H1 (cell line): ENCODE results near the gene AQP4. TPM values are rescaled to one million over a fixed set of nuclear protein-coding genes. Genes with fewer than 3 reads are reported as not detected.

ENCODE experiments used
- CTCF ChIA-PET: fragments of 300-600 bp; sonication (Branson Sonifier 250); formaldehyde crosslinking; loops from one replicate; lab custom pipeline; 2021; ENCODE audit not compliant: partially characterized antibody; lab: Charles Lee
- POLR2A ChIA-PET: fragments of 300-600 bp; sonication (Branson Sonifier 250); formaldehyde crosslinking; loops from one replicate; lab custom pipeline; 2021; ENCODE audit warnings: inconsistent platforms; ENCODE audit not compliant: partially characterized antibody; lab: Charles Lee
- DNase-seq, 2 experiments: peaks; one replicate each; pipeline versions ENCODE4 v3.0.0 to v3.0.0-alpha.2; 2010 to 2022; ENCODE audit warnings: low spot score in 2 of 2, low read depth in 1 of 2, mixed read lengths in 1 of 2
- FAIRE-seq: peaks from 2 replicates; lab custom pipeline; 2011; peaks lifted over from hg19 to GRCh38; lab: Jason Lieb, UNC
- H2AFZ ChIP-seq: 2 replicates; pipeline ENCODE4 v1.8.1; 2012; ENCODE audit warnings: low read length, inconsistent platforms
- H2AK5ac ChIP-seq: 2 replicates; pipeline ENCODE4 v1.6.1; 2013; ENCODE audit warnings: low read depth, low read length
- H2BK120ac ChIP-seq: replicated peaks from 2 replicates; pipeline ENCODE3; 2013; ENCODE audit warnings: low read depth, low read length, inconsistent platforms
- H2BK12ac ChIP-seq: 2 replicates; pipeline ENCODE4 v1.6.1; 2013; ENCODE audit warnings: low read depth, low read length
- H2BK15ac ChIP-seq: 2 replicates; pipeline ENCODE4 v1.6.1; 2013; ENCODE audit warnings: low read length
- H2BK20ac ChIP-seq: 2 replicates; pipeline ENCODE4 v1.6.1; 2013; ENCODE audit warnings: low read length
- H2BK5ac ChIP-seq: 2 replicates; pipeline ENCODE4 v1.6.1; 2013; ENCODE audit warnings: low read depth, low read length
- H3K14ac ChIP-seq: 2 replicates; pipeline ENCODE4 v1.6.1; 2013; ENCODE audit warnings: inconsistent platforms; ENCODE audit not compliant: insufficient read length
- H3K18ac ChIP-seq: 2 replicates; pipeline ENCODE4 v1.6.1; 2013; ENCODE audit warnings: low read length; ENCODE audit errors: extremely low read depth
- H3K23ac ChIP-seq: 2 replicates; pipeline ENCODE4 v1.6.1; 2013; ENCODE audit warnings: inconsistent platforms; ENCODE audit not compliant: insufficient read length
- H3K23me2 ChIP-seq: 2 replicates; pipeline ENCODE4 v1.6.1; 2013; ENCODE audit warnings: low read depth, low read length
- H3K27ac ChIP-seq: 2 replicates; pipeline ENCODE4 v1.6.1; 2011; ENCODE audit warnings: low read depth, low read length, inconsistent platforms
- H3K27me3 ChIP-seq, 4 experiments: replicated peaks in 1 of 4; 1 replicate in 1 of 4; 2 replicates in 3 of 4; pipeline versions ENCODE4 v1.6.1 to v1.8.1; 2011 to 2013; ENCODE audit warnings: low read length in 3 of 4, mild to moderate bottlenecking in 3 of 4, inconsistent platforms in 2 of 4, mixed read lengths in 2 of 4, moderate library complexity in 1 of 4; ENCODE audit not compliant: control insufficient read depth in 3 of 4, insufficient read depth in 3 of 4; ENCODE audit errors: extremely low read depth in 1 of 4
- H3K36me3 ChIP-seq, 4 experiments: 2 replicates each; pipeline versions ENCODE4 v1.6.1 to v1.8.1; 2011 to 2013; ENCODE audit warnings: mild to moderate bottlenecking in 4 of 4, low read length in 3 of 4, moderate library complexity in 2 of 4, control low read depth in 1 of 4, inconsistent platforms in 1 of 4; ENCODE audit not compliant: insufficient read depth in 4 of 4, control insufficient read depth in 2 of 4
- H3K4ac ChIP-seq: replicated peaks from 2 replicates; pipeline ENCODE3; 2013; ENCODE audit warnings: low read length, low read depth, mixed read lengths, inconsistent platforms; ENCODE audit not compliant: insufficient read length
- H3K4me1 ChIP-seq, 4 experiments: replicated peaks in 1 of 4; 1 replicate in 1 of 4; 2 replicates in 3 of 4; pipeline versions ENCODE4 v1.6.1 to v1.8.1; 2011 to 2013; ENCODE audit warnings: low read length in 3 of 4, inconsistent platforms in 2 of 4, mixed read lengths in 1 of 4; ENCODE audit not compliant: insufficient read depth in 4 of 4, control insufficient read depth in 3 of 4
- H3K4me2 ChIP-seq, 2 experiments: 2 replicates each; pipeline versions ENCODE4 v1.6.1 to v1.8.1; 2011 to 2013; ENCODE audit warnings: low read depth in 2 of 2, low read length in 2 of 2, control low read depth in 1 of 2, inconsistent platforms in 1 of 2, mild to moderate bottlenecking in 1 of 2; ENCODE audit not compliant: insufficient read depth in 1 of 2
- H3K4me3 ChIP-seq, 4 experiments: fragments of 200-600, 300-600 bp in 1 of 4; sonication (generic), shearing (Covaris generic), sonication (Bioruptor Twin) in 1 of 4; 2 replicates each; pipeline versions ENCODE4 v1.5.1 to v1.8.1; 2011 to 2016; ENCODE audit warnings: low read length in 4 of 4, low read depth in 3 of 4, control low read depth in 2 of 4, inconsistent platforms in 2 of 4, mild to moderate bottlenecking in 2 of 4, mixed read lengths in 1 of 4, moderate library complexity in 1 of 4; ENCODE audit not compliant: insufficient read depth in 2 of 4; ENCODE audit errors: extremely low read depth in 1 of 4
- H3K56ac ChIP-seq: replicated peaks from 2 replicates; pipeline ENCODE3; 2013; ENCODE audit warnings: low read depth, mild to moderate bottlenecking, mixed read lengths, low read length, inconsistent platforms; ENCODE audit not compliant: insufficient read length
- H3K79me1 ChIP-seq: 2 replicates; pipeline ENCODE4 v1.6.1; 2013; ENCODE audit warnings: low read depth, low read length, control low read depth
- H3K79me2 ChIP-seq, 2 experiments: 2 replicates each; pipeline versions ENCODE4 v1.6.1 to v1.8.1; 2012 to 2013; ENCODE audit warnings: low read length in 2 of 2, mild to moderate bottlenecking in 2 of 2, inconsistent platforms in 1 of 2; ENCODE audit not compliant: insufficient read depth in 2 of 2, control insufficient read depth in 1 of 2
- H3K9ac ChIP-seq, 4 experiments: replicated peaks in 1 of 4; 1 replicate in 1 of 4; 2 replicates in 3 of 4; pipeline versions ENCODE4 v1.6.1 to v1.8.1; 2011 to 2013; ENCODE audit warnings: low read depth in 3 of 4, low read length in 3 of 4, control low read depth in 2 of 4, mild to moderate bottlenecking in 2 of 4, moderate library complexity in 2 of 4, inconsistent platforms in 1 of 4; ENCODE audit errors: extremely low read depth in 1 of 4
- H3K9me3 ChIP-seq, 2 experiments: 2 replicates each; pipeline versions ENCODE4 v1.6.1 to v1.8.1; 2012 to 2013; ENCODE audit warnings: mild to moderate bottlenecking in 2 of 2, moderate library complexity in 2 of 2, control low read depth in 1 of 2, inconsistent platforms in 1 of 2, low read depth in 1 of 2, low read length in 1 of 2, mixed read lengths in 1 of 2; ENCODE audit not compliant: insufficient read depth in 2 of 2
- H4K20me1 ChIP-seq, 2 experiments: replicated peaks in 1 of 2; 2 replicates each; pipeline versions ENCODE3 to v1.8.1; 2011 to 2013; ENCODE audit warnings: inconsistent platforms in 2 of 2, low read length in 2 of 2, mild to moderate bottlenecking in 1 of 2; ENCODE audit not compliant: insufficient read depth in 2 of 2, control insufficient read depth in 1 of 2
- H4K5ac ChIP-seq: 2 replicates; pipeline ENCODE4 v1.6.1; 2013; ENCODE audit warnings: low read length, low read depth, mixed read lengths, inconsistent platforms; ENCODE audit not compliant: insufficient read length
- H4K8ac ChIP-seq: 2 replicates; pipeline ENCODE4 v1.8.0; 2013; ENCODE audit warnings: mild to moderate bottlenecking, moderate library complexity, low read length, inconsistent platforms; ENCODE audit not compliant: insufficient read depth; ENCODE audit errors: extremely low read depth
- H4K91ac ChIP-seq: replicated peaks from 2 replicates; pipeline ENCODE3; 2013; ENCODE audit warnings: low read length, mixed read lengths, inconsistent platforms; ENCODE audit not compliant: insufficient read length
- CEBPB ChIP-seq: IDR thresholded peaks from 2 replicates; pipeline ENCODE4 v1.6.1; 2012; ENCODE audit warnings: low read depth, low read length
- EZH2 ChIP-seq: fragments of 200-600 bp; sonication (generic); IDR thresholded peaks from 2 replicates; pipeline ENCODE4 v1.7.1; 2012; ENCODE audit warnings: low read depth, mild to moderate bottlenecking, moderate library complexity, low read length, inconsistent platforms; ENCODE audit not compliant: severe bottlenecking
- FOSL1 ChIP-seq: IDR thresholded peaks from 2 replicates; pipeline ENCODE4 v1.6.1; 2011; ENCODE audit warnings: mild to moderate bottlenecking, low read depth, low read length, moderate library complexity; ENCODE audit not compliant: insufficient read depth
- MAFK ChIP-seq: IDR thresholded peaks from 2 replicates; pipeline ENCODE4 v1.6.1; 2012; ENCODE audit warnings: low read depth, mild to moderate bottlenecking, improper control_type of control experiment, low read length
- POLR2A ChIP-seq, 2 experiments: IDR thresholded peaks; 1 replicate in 1 of 2; 2 replicates in 1 of 2; pipeline ENCODE4 v1.6.1; 2011; ENCODE audit warnings: low read depth in 2 of 2, low read length in 2 of 2, mild to moderate bottlenecking in 2 of 2; ENCODE audit errors: control extremely low read depth in 1 of 2
- SRF ChIP-seq: IDR thresholded peaks from 2 replicates; pipeline ENCODE4 v1.6.1; 2011; ENCODE audit warnings: mild to moderate bottlenecking, low read depth, low read length, moderate library complexity
- TEAD4 ChIP-seq: IDR thresholded peaks from 2 replicates; pipeline ENCODE4 v1.6.1; 2012; ENCODE audit warnings: low read depth, low read length, inconsistent platforms, mixed read lengths
- ZNF274 ChIP-seq: IDR thresholded peaks from 2 replicates; pipeline ENCODE4 v1.7.0; 2012; ENCODE audit warnings: low read length, borderline replicate concordance; ENCODE audit errors: extremely low read depth
- WGBS, 2 experiments: shearing (Covaris generic) in 1 of 2; methylation state at CpG; one replicate each; pipeline versions ENCODE4 v1.1.6 to v1.1.7; 2013 to 2015; ENCODE audit warnings: low lambda C conversion rate in 2 of 2, mixed read lengths in 2 of 2, inconsistent platforms in 1 of 2, low coverage in 1 of 2, missing lambda C conversion rate in 1 of 2; ENCODE audit not compliant: insufficient replicate concordance in 2 of 2, insufficient coverage in 1 of 2, insufficient read length in 1 of 2; ENCODE audit errors: extremely low coverage in 1 of 2, missing lambda C conversion rate in 1 of 2; 5-methylcytosine and 5-hydroxymethylcytosine counted together
- polyA plus RNA-seq, 7 experiments: library from polyadenylated mRNA; depleted of rRNA in 3 of 7; stranded (reverse) in 5 of 7; unstranded in 2 of 7; fragments of >200 nt in 5 of 7; fragments of 200-250 nt in 2 of 7; gene quantifications; 1 replicate in 5 of 7; 2 replicates in 1 of 7; 4 replicates in 1 of 7; pipeline versions ENCODE4 v1.2.1 to v1.2.3, GENCODE V29; 2011 to 2013; ENCODE audit warnings: missing spikeins in 2 of 7, mixed read lengths in 2 of 7
- total RNA-seq: library from RNA; stranded (reverse); fragmentation: NEBNext Ultra II Directional; extraction: Animal tissue kit (Norgen Biotek cat#: 25700); gene quantifications from 2 replicates; pipeline ENCODE4 v1.2.1, GENCODE V29; 2021

AQP4 gene
- total and polyA plus RNA-seq, 2 of the 8 experiments (the other 6 are each of a cell fraction or from before 2014, with no cell fraction given): 2.2 to 2.8 TPM

GRCh38 chr18:26864658-26865057 is 849 bp downstream of the AQP4 start:
- no peak overlapping the region for H2BK12ac ChIP-seq
- H3K4ac ChIP-seq: no peak overlapping the region
- H3K23me2 ChIP-seq: peaks cover 5% of the 10 kb centered on the region; the same call in 1 of the 2 replicates
- H3K23ac ChIP-seq: no peak overlapping the region
- no peak overlapping the region for H3K14ac ChIP-seq
- FAIRE-seq (no peak), DNase-seq (no peak)
- H2AFZ ChIP-seq: no peak overlapping the region
- no peak overlapping the region for H2BK120ac ChIP-seq
- H3K18ac ChIP-seq: no peak overlapping the region
- H3K36me3 ChIP-seq: no peaks in the 10 kb centered on the region
- 48% methylated on average over 7 of the region's 7 CpGs; no CpG with 5 or more reads in 1 of the 2 experiments for WGBS, 2 experiments
- no peak overlapping the region for H4K5ac ChIP-seq
- no peak overlapping the region for H2BK20ac ChIP-seq
- no peak overlapping the region for H2BK5ac ChIP-seq
- H3K9me3 ChIP-seq: no peaks in the 10 kb centered on the region
- no peak overlapping the region for H4K8ac ChIP-seq
- H3K79me1 ChIP-seq: no peaks in the 10 kb centered on the region
- no peak overlapping the region for H3K4me2 ChIP-seq
- ChIA-PET POLR2A (interaction anchor here (1.0 kb wide), 1 partner anchor 8 kb away, joined by 3 read pairs; no protein-coding TSS in a partner anchor), CTCF (interaction anchor here (0.6 to 2.2 kb wide), 2 partner anchors 61 to 434 kb away, joined by 4 to 6 read pairs; no protein-coding TSS in a partner anchor)
- no peak overlapping the region for H2AK5ac ChIP-seq
- H2BK15ac ChIP-seq: no peak overlapping the region
- H3K9ac ChIP-seq: no peak overlapping the region
- H4K20me1 ChIP-seq: no peaks in the 10 kb centered on the region
- H3K27ac ChIP-seq: no peak overlapping the region
- H3K79me2 ChIP-seq: no peaks in the 10 kb centered on the region
- TF ChIP-seq MAFK: no peak
- no peak for TF ChIP-seq SRF
- no peak for TF ChIP-seq TEAD4
- TF ChIP-seq ZNF274: no peak
- no peak for TF ChIP-seq POLR2A (IDR thresholded peaks at IDR 0.05; ENCODE audit: control extremely low read depth in 1 of 2, low read depth in 2 of 2, low read length in 2 of 2)
- TF ChIP-seq CEBPB: no peak
- no peak for TF ChIP-seq EZH2
- TF ChIP-seq FOSL1: no peak
- no peak overlapping the region for H3K4me3 ChIP-seq
- peaks cover 0 to 17% (median 7%) of the 10 kb centered on the region in 4 experiments; a peak in 5 of 7 replicates for H3K4me1 ChIP-seq
- H4K91ac ChIP-seq: no peak overlapping the region
- no peak overlapping the region for H3K56ac ChIP-seq
- peaks cover 0 to 5% (median 3%) of the 10 kb centered on the region in 4 experiments; a peak in 3 of 7 replicates for H3K27me3 ChIP-seq
